OCI-LY1 (cell line): ENCODE measurements around the gene PLOD2.

Source experiments
- H2AFZ ChIP-seq: fragments of 200-600 bp; sonication (generic), shearing (Covaris generic); 2 replicates; pipeline ENCODE4 v1.6.0; 2014; ENCODE audit warnings: antibody characterized with exemption, mild to moderate bottlenecking, low read length
- H3F3A ChIP-seq: fragments of 200-600 bp; sonication (generic), shearing (Covaris generic); 2 replicates; pipeline ENCODE4 v1.6.0; 2014; ENCODE audit warnings: mild to moderate bottlenecking, antibody characterized with exemption, low read length, moderate library complexity; ENCODE audit not compliant: insufficient read depth
- H3K27ac ChIP-seq: fragments of 200-600 bp; sonication (generic); 2 replicates; pipeline ENCODE4 v1.5.1; 2014; ENCODE audit warnings: low read length, mixed run types, mild to moderate bottlenecking, low read depth; ENCODE audit not compliant: poor library complexity, severe bottlenecking
- H3K27me3 ChIP-seq: fragments of 200-600 bp; sonication (generic); 2 replicates; pipeline ENCODE4 v1.6.0; 2014; ENCODE audit warnings: antibody characterized with exemption, mild to moderate bottlenecking, low read length, moderate library complexity; ENCODE audit not compliant: insufficient read depth
- H3K36me3 ChIP-seq: fragments of 200-600 bp; sonication (generic); 2 replicates; pipeline ENCODE4 v1.6.1; 2014; ENCODE audit warnings: mild to moderate bottlenecking, antibody characterized with exemption, low read length, moderate library complexity, mixed read lengths; ENCODE audit not compliant: insufficient read depth
- H3K4me1 ChIP-seq: fragments of 200-600 bp; sonication (generic); 2 replicates; pipeline ENCODE4 v1.5.1; 2014; ENCODE audit warnings: mild to moderate bottlenecking, low read length, moderate library complexity; ENCODE audit not compliant: insufficient read depth, severe bottlenecking
- H3K4me2 ChIP-seq: fragments of 200-600 bp; sonication (generic), shearing (Covaris generic); 2 replicates; pipeline ENCODE4 v1.6.1; 2014; ENCODE audit warnings: low read length
- H3K4me3 ChIP-seq: fragments of 200-600 bp; sonication (generic); 2 replicates; pipeline ENCODE4 v1.5.1; 2014; ENCODE audit warnings: low read length, low read depth, mild to moderate bottlenecking, mixed read lengths; ENCODE audit not compliant: poor library complexity, severe bottlenecking
- H3K79me2 ChIP-seq: fragments of 200-600 bp; shearing (Covaris generic); 2 replicates; pipeline ENCODE4 v1.6.1; 2016; ENCODE audit warnings: mixed run types, low read length, mixed read lengths; ENCODE audit not compliant: insufficient read depth
- H3K9ac ChIP-seq: fragments of 200-600 bp; sonication (generic), shearing (Covaris generic); 2 replicates; pipeline ENCODE4 v1.6.1; 2014; ENCODE audit warnings: mild to moderate bottlenecking, low read length, mixed read lengths
- H3K9me2 ChIP-seq: fragments of 200-600 bp; sonication (generic), shearing (Covaris generic); 2 replicates; pipeline ENCODE4 v1.6.1; 2014; ENCODE audit warnings: low read depth, mild to moderate bottlenecking, low read length, mixed read lengths
- H3K9me3 ChIP-seq: fragments of 200-600 bp; shearing (Covaris generic); 2 replicates; pipeline ENCODE4 v1.6.1; 2014; ENCODE audit warnings: low read length, mixed read lengths
- H4K20me1 ChIP-seq: fragments of 200-600 bp; sonication (generic), shearing (Covaris generic); 2 replicates; pipeline ENCODE4 v1.6.0; 2016; ENCODE audit warnings: mild to moderate bottlenecking, low read length; ENCODE audit not compliant: insufficient read depth
- EZH2 ChIP-seq: fragments of 200-600 bp; sonication (generic), shearing (Covaris generic); IDR thresholded peaks from 2 replicates; pipeline ENCODE4 v1.8.0; 2017; ENCODE audit warnings: borderline replicate concordance, mixed run types, mild to moderate bottlenecking, antibody characterized with exemption, low read length, moderate library complexity, mixed read lengths
- TF ChIP-seq, protein P1 (sequence below): fragments of 200-600 bp; sonication (generic), shearing (Covaris generic); IDR thresholded peaks from 2 replicates; pipeline ENCODE4 v1.5.1; 2017; ENCODE audit warnings: mild to moderate bottlenecking, antibody characterized with exemption, low read length, moderate library complexity, mixed read lengths

PLOD2 gene

DNA sequence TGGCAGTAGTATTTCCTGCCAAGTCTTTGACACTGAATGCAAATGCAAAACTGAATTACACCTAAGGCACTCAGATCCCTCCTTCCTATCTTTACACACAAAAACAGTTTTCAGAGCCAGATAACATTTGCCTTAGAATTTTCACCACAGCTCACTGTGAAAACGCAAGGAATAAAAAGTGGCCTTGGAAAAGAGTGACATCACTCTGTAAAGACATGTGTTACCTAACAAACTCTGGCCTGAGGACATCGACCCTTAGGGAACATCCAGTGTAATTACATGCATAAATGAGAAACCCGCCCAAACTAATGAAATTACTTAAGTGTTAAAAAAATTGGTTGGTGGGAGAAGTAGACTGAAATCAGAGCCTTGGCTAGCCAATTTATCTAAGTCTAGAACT is 88.9 kb downstream of the PLOD2 start:
- H3F3A ChIP-seq = no peaks in the 10 kb centered on the region
- no peak overlapping the region for H3K9ac ChIP-seq
- TF ChIP-seq, protein P1, sequence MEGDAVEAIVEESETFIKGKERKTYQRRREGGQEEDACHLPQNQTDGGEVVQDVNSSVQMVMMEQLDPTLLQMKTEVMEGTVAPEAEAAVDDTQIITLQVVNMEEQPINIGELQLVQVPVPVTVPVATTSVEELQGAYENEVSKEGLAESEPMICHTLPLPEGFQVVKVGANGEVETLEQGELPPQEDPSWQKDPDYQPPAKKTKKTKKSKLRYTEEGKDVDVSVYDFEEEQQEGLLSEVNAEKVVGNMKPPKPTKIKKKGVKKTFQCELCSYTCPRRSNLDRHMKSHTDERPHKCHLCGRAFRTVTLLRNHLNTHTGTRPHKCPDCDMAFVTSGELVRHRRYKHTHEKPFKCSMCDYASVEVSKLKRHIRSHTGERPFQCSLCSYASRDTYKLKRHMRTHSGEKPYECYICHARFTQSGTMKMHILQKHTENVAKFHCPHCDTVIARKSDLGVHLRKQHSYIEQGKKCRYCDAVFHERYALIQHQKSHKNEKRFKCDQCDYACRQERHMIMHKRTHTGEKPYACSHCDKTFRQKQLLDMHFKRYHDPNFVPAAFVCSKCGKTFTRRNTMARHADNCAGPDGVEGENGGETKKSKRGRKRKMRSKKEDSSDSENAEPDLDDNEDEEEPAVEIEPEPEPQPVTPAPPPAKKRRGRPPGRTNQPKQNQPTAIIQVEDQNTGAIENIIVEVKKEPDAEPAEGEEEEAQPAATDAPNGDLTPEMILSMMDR = no peak
- TF ChIP-seq EZH2 = no peak
- H3K4me1 ChIP-seq = no peaks in the 10 kb centered on the region
- no peak overlapping the region for H3K4me2 ChIP-seq
- H3K79me2 ChIP-seq = no peaks in the 10 kb centered on the region
- no peaks in the 10 kb centered on the region for H3K36me3 ChIP-seq
- H3K27ac ChIP-seq = no peak overlapping the region
- H3K9me3 ChIP-seq = no peaks in the 10 kb centered on the region
- H3K27me3 ChIP-seq = no peaks in the 10 kb centered on the region
- H2AFZ ChIP-seq = no peak overlapping the region
- no peak overlapping the region for H3K4me3 ChIP-seq
- no peaks in the 10 kb centered on the region for H4K20me1 ChIP-seq
- H3K9me2 ChIP-seq = no peaks in the 10 kb centered on the region

DNA sequence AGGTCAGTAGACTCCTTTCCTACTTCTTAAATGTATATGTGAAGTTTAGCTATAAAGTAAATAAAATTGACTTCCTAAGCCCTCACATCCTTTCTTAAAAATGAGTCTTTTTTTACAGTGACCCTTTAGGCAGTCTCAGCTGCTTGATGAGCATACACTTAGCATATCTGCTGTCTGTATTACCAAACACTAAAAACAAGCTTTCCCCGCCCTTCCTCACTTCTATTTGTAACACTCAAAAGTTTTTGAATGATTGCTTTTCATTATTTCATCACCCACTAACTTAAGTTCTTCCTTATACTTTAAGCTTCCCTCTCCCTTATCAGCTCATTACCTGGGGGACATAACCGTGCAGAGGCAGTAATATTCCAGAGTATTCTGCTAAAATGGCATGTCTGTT is 89.4 kb downstream of the PLOD2 start:
- Histone ChIP-seq H3K27ac (no peak overlapping the region), H3K9me2 (no peaks in the 10 kb centered on the region), H3K4me2 (no peak overlapping the region), H3K4me1 (no peaks in the 10 kb centered on the region), H3K27me3 (no peaks in the 10 kb centered on the region), H3K9ac (no peak overlapping the region), H4K20me1 (no peaks in the 10 kb centered on the region), H3K36me3 (no peaks in the 10 kb centered on the region), H2AFZ (no peak overlapping the region), H3K79me2 (no peaks in the 10 kb centered on the region), H3K9me3 (no peaks in the 10 kb centered on the region), H3F3A (no peaks in the 10 kb centered on the region), H3K4me3 (no peak overlapping the region)
- TF ChIP-seq, protein P1 = no peak
- TF ChIP-seq EZH2 = no peak

DNA sequence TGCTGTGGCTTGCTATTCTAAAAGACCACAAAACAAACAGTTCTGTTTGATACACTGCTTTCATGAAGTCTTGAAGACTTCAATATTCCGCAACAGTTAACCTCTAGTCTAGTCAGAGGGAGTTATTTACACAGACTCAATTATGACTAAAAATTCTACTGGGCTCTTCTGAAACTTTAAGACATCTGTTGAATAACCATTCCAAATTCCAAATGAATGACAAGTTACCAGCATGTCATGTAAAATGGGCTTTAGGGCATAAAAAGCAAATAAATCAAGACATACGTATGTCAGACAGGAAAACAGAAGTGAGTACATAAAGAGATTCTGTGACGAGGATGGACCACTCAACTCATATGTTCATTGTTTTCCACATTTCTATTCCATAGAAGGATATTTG is 93.9 kb downstream of the PLOD2 start:
- H3K4me1 ChIP-seq = no peaks in the 10 kb centered on the region
- H3K27ac ChIP-seq = no peak overlapping the region
- no peaks in the 10 kb centered on the region for H3F3A ChIP-seq
- H3K9me3 ChIP-seq = no peaks in the 10 kb centered on the region
- H3K4me2 ChIP-seq = no peak overlapping the region
- H3K4me3 ChIP-seq = no peak overlapping the region
- H4K20me1 ChIP-seq = no peaks in the 10 kb centered on the region
- H3K36me3 ChIP-seq = no peaks in the 10 kb centered on the region
- no peak for TF ChIP-seq EZH2
- TF ChIP-seq, protein P1 = no peak
- H3K27me3 ChIP-seq = no peaks in the 10 kb centered on the region
- no peaks in the 10 kb centered on the region for H3K9me2 ChIP-seq
- H2AFZ ChIP-seq = no peak overlapping the region
- H3K79me2 ChIP-seq = no peaks in the 10 kb centered on the region
- H3K9ac ChIP-seq = no peak overlapping the region
